Measurements from ENCODE around the gene ADARB2.

ADARB2 gene

DNA sequence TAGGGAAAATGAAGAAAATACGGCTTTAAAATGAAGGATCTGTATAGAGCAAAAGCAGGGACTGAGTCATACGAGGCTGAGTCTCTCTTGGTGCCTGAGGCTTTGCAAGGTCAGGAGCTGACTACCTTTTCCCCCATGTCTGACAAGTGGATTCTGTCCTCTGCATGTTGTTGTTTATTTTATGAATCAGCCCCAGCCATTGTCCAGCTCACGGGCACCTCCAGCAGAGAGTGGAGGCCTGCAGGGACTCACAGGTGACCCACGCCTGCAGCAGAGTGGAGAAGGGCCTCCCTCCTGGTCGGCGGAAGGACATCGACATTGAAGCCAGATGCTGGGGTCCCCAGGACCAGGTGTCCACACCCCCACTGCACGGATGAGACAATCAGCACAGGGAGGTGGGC, 447.3 kb downstream of the ADARB2 start:
- Histone ChIP-seq H3K4me3 (ENCODE audit: low read depth, low read length) (no peak overlapping the region), H3K36me3 (no peaks in the 10 kb centered on the region), H3K4me1 (peaks cover 27% of the 10 kb centered on the region), H3K9me3 (no peaks in the 10 kb centered on the region), H3K27me3 (no peaks in the 10 kb centered on the region)
- TF ChIP-seq, protein P1, sequence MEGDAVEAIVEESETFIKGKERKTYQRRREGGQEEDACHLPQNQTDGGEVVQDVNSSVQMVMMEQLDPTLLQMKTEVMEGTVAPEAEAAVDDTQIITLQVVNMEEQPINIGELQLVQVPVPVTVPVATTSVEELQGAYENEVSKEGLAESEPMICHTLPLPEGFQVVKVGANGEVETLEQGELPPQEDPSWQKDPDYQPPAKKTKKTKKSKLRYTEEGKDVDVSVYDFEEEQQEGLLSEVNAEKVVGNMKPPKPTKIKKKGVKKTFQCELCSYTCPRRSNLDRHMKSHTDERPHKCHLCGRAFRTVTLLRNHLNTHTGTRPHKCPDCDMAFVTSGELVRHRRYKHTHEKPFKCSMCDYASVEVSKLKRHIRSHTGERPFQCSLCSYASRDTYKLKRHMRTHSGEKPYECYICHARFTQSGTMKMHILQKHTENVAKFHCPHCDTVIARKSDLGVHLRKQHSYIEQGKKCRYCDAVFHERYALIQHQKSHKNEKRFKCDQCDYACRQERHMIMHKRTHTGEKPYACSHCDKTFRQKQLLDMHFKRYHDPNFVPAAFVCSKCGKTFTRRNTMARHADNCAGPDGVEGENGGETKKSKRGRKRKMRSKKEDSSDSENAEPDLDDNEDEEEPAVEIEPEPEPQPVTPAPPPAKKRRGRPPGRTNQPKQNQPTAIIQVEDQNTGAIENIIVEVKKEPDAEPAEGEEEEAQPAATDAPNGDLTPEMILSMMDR (IDR thresholded peaks at IDR 0.05; ENCODE audit: low read depth, low read length): no peak
- DNase-seq: no peak

DNA sequence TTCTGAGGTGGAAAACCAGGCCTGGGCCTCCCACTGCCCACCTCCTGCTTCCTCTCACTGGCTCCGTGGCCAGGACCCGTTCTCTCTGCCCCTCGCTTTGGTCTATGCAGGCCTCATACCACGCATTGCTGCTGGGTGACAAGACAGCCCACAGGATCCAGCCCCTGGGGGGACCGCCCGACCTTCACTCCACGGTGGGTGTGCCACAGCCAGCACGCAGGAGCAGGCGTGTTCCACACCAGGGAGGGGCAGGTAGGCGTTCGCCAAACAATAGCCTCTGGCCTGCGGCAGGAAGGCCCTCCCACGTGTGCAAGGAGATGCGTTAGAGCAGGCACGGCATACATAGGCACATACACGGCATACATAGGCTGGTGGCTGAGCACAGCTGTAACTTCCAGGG, 447.7 kb downstream of the ADARB2 start:
- no peak for DNase-seq
- no peaks in the 10 kb centered on the region for H3K27me3 ChIP-seq
- TF ChIP-seq, protein P1 (IDR thresholded peaks at IDR 0.05; ENCODE audit: low read depth, low read length): no peak
- no peaks in the 10 kb centered on the region for H3K9me3 ChIP-seq
- no peak overlapping the region for H3K4me3 ChIP-seq (ENCODE audit: low read depth, low read length)
- H3K4me1 ChIP-seq: peaks cover 23% of the 10 kb centered on the region
- no peaks in the 10 kb centered on the region for H3K36me3 ChIP-seq

DNA sequence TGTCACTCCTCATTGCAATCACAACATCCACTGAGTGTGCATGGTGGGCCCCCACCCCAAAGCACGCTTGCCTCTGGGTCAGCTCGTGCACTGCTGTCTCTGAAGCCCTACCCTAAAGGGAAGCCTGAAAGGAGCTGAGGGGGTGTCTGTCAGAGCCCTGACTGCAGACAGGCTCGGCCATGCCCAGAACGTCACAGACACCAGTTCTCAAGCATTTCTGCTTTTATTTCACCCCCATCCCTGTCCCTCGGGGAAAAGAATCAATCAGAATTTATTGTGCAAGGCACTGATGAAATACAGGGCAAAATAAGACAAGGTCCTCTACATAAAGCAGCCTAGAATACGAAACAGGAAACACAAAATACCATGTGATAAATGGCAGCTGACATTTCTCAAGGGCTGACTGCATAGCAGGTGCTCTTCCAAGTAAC, 449.3 kb downstream of the ADARB2 start:
- no peaks in the 10 kb centered on the region for H3K36me3 ChIP-seq
- H3K27me3 ChIP-seq: no peaks in the 10 kb centered on the region
- H3K9me3 ChIP-seq: no peaks in the 10 kb centered on the region
- H3K4me3 ChIP-seq (ENCODE audit: low read depth, low read length): no peak overlapping the region
- TF ChIP-seq, protein P1 (IDR thresholded peaks at IDR 0.05; ENCODE audit: low read depth, low read length): no peak
- peaks cover 15% of the 10 kb centered on the region for H3K4me1 ChIP-seq
- DNase-seq: no peak

GRCh38 chr10:1287487-1287886, 449.8 kb downstream of the ADARB2 start:
- no peak overlapping the region for H3K4me3 ChIP-seq (ENCODE audit: low read depth, low read length)
- DNase-seq: no peak
- H3K4me1 ChIP-seq: peaks cover 13% of the 10 kb centered on the region
- no peaks in the 10 kb centered on the region for H3K36me3 ChIP-seq
- no peaks in the 10 kb centered on the region for H3K27me3 ChIP-seq
- H3K9me3 ChIP-seq: no peaks in the 10 kb centered on the region
- TF ChIP-seq, protein P1 (IDR thresholded peaks at IDR 0.05; ENCODE audit: low read depth, low read length): no peak

DNA sequence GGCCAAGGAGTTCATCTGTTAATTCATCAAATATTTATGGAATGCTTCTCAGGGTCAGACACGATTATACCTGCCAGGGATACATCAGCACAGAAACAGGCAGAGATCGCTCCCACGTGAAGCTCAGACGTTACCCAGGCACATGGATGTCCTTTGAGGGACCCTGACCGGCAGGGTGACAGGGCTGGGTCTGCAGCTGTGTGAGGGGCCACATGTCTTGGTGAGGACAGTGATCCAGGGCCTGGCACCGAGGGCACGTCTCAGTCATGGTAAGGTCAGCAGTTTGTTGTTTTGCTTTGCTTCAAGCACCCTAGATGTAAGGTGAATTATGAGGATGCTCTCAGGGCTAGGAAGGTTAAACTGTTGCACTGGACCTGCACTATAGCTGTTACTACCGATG, 453.2 kb downstream of the ADARB2 start:
- no peak for DNase-seq
- TF ChIP-seq, protein P1 (IDR thresholded peaks at IDR 0.05; ENCODE audit: low read depth, low read length): no peak
- Histone ChIP-seq H3K4me3 (ENCODE audit: low read depth, low read length) (no peak overlapping the region), H3K27me3 (no peaks in the 10 kb centered on the region), H3K36me3 (no peaks in the 10 kb centered on the region), H3K9me3 (no peaks in the 10 kb centered on the region), H3K4me1 (no peaks in the 10 kb centered on the region)

GRCh38 chr10:1281405-1281782, 455.9 kb downstream of the ADARB2 start:
- Histone ChIP-seq H3K27me3 (no peaks in the 10 kb centered on the region), H3K9me3 (no peaks in the 10 kb centered on the region), H3K4me3 (ENCODE audit: low read depth, low read length) (no peak overlapping the region), H3K36me3 (no peaks in the 10 kb centered on the region), H3K4me1 (no peaks in the 10 kb centered on the region; the same call in 1 of the 2 replicates)
- DNase-seq: no peak
- TF ChIP-seq, protein P1 (IDR thresholded peaks at IDR 0.05; ENCODE audit: low read depth, low read length): no peak

All from BE2C (cell line).